ENCODE measurements around the gene ATP8B1.
"Not testable (repeated sequence)": the region's sequence is repeated elsewhere in the genome, so short reads cannot be mapped to it uniquely, and the experiment has no call there.

ATP8B1 gene

GRCh38 chr18:57836557-57836956, 33.4 kb upstream of the ATP8B1 start:
- WGBS: 88% methylated on average over 3 of the region's 3 CpGs
- no peak overlapping the region for H3K27ac ChIP-seq (ENCODE audit: low read depth, low read length)
- H3K27me3 ChIP-seq (ENCODE audit: insufficient read depth, low read length): no peaks in the 10 kb centered on the region
- H3K36me3 ChIP-seq (ENCODE audit: insufficient read depth, low read length): no peaks in the 10 kb centered on the region
- H3K9me3 ChIP-seq (ENCODE audit: insufficient read depth, low read depth, low read length): no peaks in the 10 kb centered on the region
- no peak overlapping the region for H3K9ac ChIP-seq (ENCODE audit: low read depth, low read length)
- H3K4me1 ChIP-seq (ENCODE audit: insufficient read depth, low read length): no peaks in the 10 kb centered on the region
- no peak overlapping the region for H3K4me3 ChIP-seq (ENCODE audit: low read length)

GRCh38 chr18:57835904-57836303, 32.8 kb upstream of the ATP8B1 start:
- H3K9ac ChIP-seq (ENCODE audit: low read depth, low read length): no peak overlapping the region

GRCh38 chr18:57834616-57835015, 31.5 kb upstream of the ATP8B1 start:
- Histone ChIP-seq H3K4me3 (ENCODE audit: low read length) (no peak overlapping the region), H3K27ac (ENCODE audit: low read depth, low read length) (no peak overlapping the region), H3K27me3 (ENCODE audit: insufficient read depth, low read length) (no peaks in the 10 kb centered on the region), H3K36me3 (ENCODE audit: insufficient read depth, low read length) (no peaks in the 10 kb centered on the region), H3K4me1 (ENCODE audit: insufficient read depth, low read length) (no peaks in the 10 kb centered on the region), H3K9ac (ENCODE audit: low read depth, low read length) (no peak overlapping the region), H3K9me3 (ENCODE audit: insufficient read depth, low read depth, low read length) (no peaks in the 10 kb centered on the region)
- 95% methylated on average over 2 of the region's 2 CpGs for WGBS

More at GRCh38 chr18:57835904-57836303, 32.8 kb upstream of the ATP8B1 start:
- no peaks in the 10 kb centered on the region for H3K27me3 ChIP-seq (ENCODE audit: insufficient read depth, low read length)
- no peaks in the 10 kb centered on the region for H3K4me1 ChIP-seq (ENCODE audit: insufficient read depth, low read length)
- no peak overlapping the region for H3K4me3 ChIP-seq (ENCODE audit: low read length)
- H3K36me3 ChIP-seq (ENCODE audit: insufficient read depth, low read length): no peaks in the 10 kb centered on the region
- WGBS: 79% methylated on average over 2 of the region's 2 CpGs
- no peaks in the 10 kb centered on the region for H3K9me3 ChIP-seq (ENCODE audit: insufficient read depth, low read depth, low read length)
- no peak overlapping the region for H3K27ac ChIP-seq (ENCODE audit: low read depth, low read length)

- no peaks in the 10 kb centered on the region for H3K27me3 ChIP-seq (ENCODE audit: insufficient read depth, low read length)
- WGBS: 87% methylated on average over 7 of the region's 8 CpGs
- H3K4me1 ChIP-seq (ENCODE audit: insufficient read depth, low read length): no peaks in the 10 kb centered on the region
- no peak overlapping the region for H3K4me3 ChIP-seq (ENCODE audit: low read length)
- no peak overlapping the region for H3K9ac ChIP-seq (ENCODE audit: low read depth, low read length)
- no peaks in the 10 kb centered on the region for H3K9me3 ChIP-seq (ENCODE audit: insufficient read depth, low read depth, low read length)
- no peak overlapping the region for H3K27ac ChIP-seq (ENCODE audit: low read depth, low read length)
- no peaks in the 10 kb centered on the region for H3K36me3 ChIP-seq (ENCODE audit: insufficient read depth, low read length)
These were observed 30.5 kb upstream of the ATP8B1 start for GRCh38 chr18:57833441-57834101.

- Histone ChIP-seq H3K27me3 (ENCODE audit: insufficient read depth, low read length) (no peaks in the 10 kb centered on the region), H3K9me3 (ENCODE audit: insufficient read depth, low read depth, low read length) (no peaks in the 10 kb centered on the region), H3K4me1 (ENCODE audit: insufficient read depth, low read length) (no peaks in the 10 kb centered on the region), H3K9ac (ENCODE audit: low read depth, low read length) (no peak overlapping the region), H3K4me3 (ENCODE audit: low read length) (no peak overlapping the region), H3K36me3 (ENCODE audit: insufficient read depth, low read length) (no peaks in the 10 kb centered on the region), H3K27ac (ENCODE audit: low read depth, low read length) (no peak overlapping the region)
- 94% methylated on average over 2 of the region's 2 CpGs for WGBS
These were observed 29.6 kb upstream of the ATP8B1 start for GRCh38 chr18:57832730-57833129.

- 94% methylated on average over 14 of the region's 14 CpGs for WGBS
- no peak overlapping the region for H3K9ac ChIP-seq (ENCODE audit: low read depth, low read length)
- H3K27ac ChIP-seq (ENCODE audit: low read depth, low read length): no peak overlapping the region
- H3K4me3 ChIP-seq (ENCODE audit: low read length): no peak overlapping the region
- H3K36me3 ChIP-seq (ENCODE audit: insufficient read depth, low read length): no peaks in the 10 kb centered on the region
- no peaks in the 10 kb centered on the region for H3K4me1 ChIP-seq (ENCODE audit: insufficient read depth, low read length)
- H3K27me3 ChIP-seq (ENCODE audit: insufficient read depth, low read length): no peaks in the 10 kb centered on the region
- no peaks in the 10 kb centered on the region for H3K9me3 ChIP-seq (ENCODE audit: insufficient read depth, low read depth, low read length)
These were observed 28.7 kb upstream of the ATP8B1 start for GRCh38 chr18:57831597-57832377.

GRCh38 chr18:57827646-57828045, 24.5 kb upstream of the ATP8B1 start:
- H3K27me3 ChIP-seq (ENCODE audit: insufficient read depth, low read length): no peaks in the 10 kb centered on the region
- no peak overlapping the region for H3K27ac ChIP-seq (ENCODE audit: low read depth, low read length)
- no peak overlapping the region for H3K4me3 ChIP-seq (ENCODE audit: low read length)
- no peak overlapping the region for H3K9ac ChIP-seq (ENCODE audit: low read depth, low read length)
- no peaks in the 10 kb centered on the region for H3K36me3 ChIP-seq (ENCODE audit: insufficient read depth, low read length)
- 91% methylated on average over 11 of the region's 11 CpGs for WGBS
- no peaks in the 10 kb centered on the region for H3K9me3 ChIP-seq (ENCODE audit: insufficient read depth, low read depth, low read length)
- H3K4me1 ChIP-seq (ENCODE audit: insufficient read depth, low read length): no peaks in the 10 kb centered on the region

- 100% methylated on average over 1 of the region's 1 CpG for WGBS
- no peaks in the 10 kb centered on the region for H3K36me3 ChIP-seq (ENCODE audit: insufficient read depth, low read length)
- no peak overlapping the region for H3K27ac ChIP-seq (ENCODE audit: low read depth, low read length)
These were observed 23.1 kb upstream of the ATP8B1 start for GRCh38 chr18:57826252-57826651.

GRCh38 chr18:57820583-57820982, 17.5 kb upstream of the ATP8B1 start:
- WGBS: 84% methylated on average over 2 of the region's 2 CpGs
- H3K27ac ChIP-seq (ENCODE audit: low read depth, low read length); H3K27me3 ChIP-seq (ENCODE audit: insufficient read depth, low read length); H3K9me3 ChIP-seq (ENCODE audit: insufficient read depth, low read depth, low read length); H3K4me3 ChIP-seq (ENCODE audit: low read length); H3K9ac ChIP-seq (ENCODE audit: low read depth, low read length); H3K36me3 ChIP-seq (ENCODE audit: insufficient read depth, low read length); H3K4me1 ChIP-seq (ENCODE audit: insufficient read depth, low read length): not testable (repeated sequence)

More at GRCh38 chr18:57826252-57826651, 23.1 kb upstream of the ATP8B1 start:
- Histone ChIP-seq H3K4me1 (ENCODE audit: insufficient read depth, low read length) (no peaks in the 10 kb centered on the region), H3K9ac (ENCODE audit: low read depth, low read length) (no peak overlapping the region), H3K27me3 (ENCODE audit: insufficient read depth, low read length) (no peaks in the 10 kb centered on the region), H3K9me3 (ENCODE audit: insufficient read depth, low read depth, low read length) (no peaks in the 10 kb centered on the region), H3K4me3 (ENCODE audit: low read length) (no peak overlapping the region)

- 81% methylated on average over 10 of the region's 10 CpGs for WGBS
- Histone ChIP-seq H3K9ac (ENCODE audit: low read depth, low read length) (no peak overlapping the region), H3K27ac (ENCODE audit: low read depth, low read length) (no peak overlapping the region), H3K27me3 (ENCODE audit: insufficient read depth, low read length) (no peaks in the 10 kb centered on the region), H3K4me1 (ENCODE audit: insufficient read depth, low read length) (0 out of 2 replicates have a peak, but pooled peaks cover 7% of the 10 kb centered on the region), H3K4me3 (ENCODE audit: low read length) (no peak overlapping the region), H3K36me3 (ENCODE audit: insufficient read depth, low read length) (no peaks in the 10 kb centered on the region), H3K9me3 (ENCODE audit: insufficient read depth, low read depth, low read length) (no peaks in the 10 kb centered on the region)
These were observed 16.8 kb upstream of the ATP8B1 start for GRCh38 chr18:57819671-57820460.

- H3K27me3 ChIP-seq (ENCODE audit: insufficient read depth, low read length): no peaks in the 10 kb centered on the region
- H3K4me3 ChIP-seq (ENCODE audit: low read length): no peak overlapping the region
- H3K27ac ChIP-seq (ENCODE audit: low read depth, low read length): no peak overlapping the region
- 0 out of 2 replicates have a peak, but pooled peaks cover 7% of the 10 kb centered on the region for H3K4me1 ChIP-seq (ENCODE audit: insufficient read depth, low read length)
- H3K9ac ChIP-seq (ENCODE audit: low read depth, low read length): no peak overlapping the region
- no peaks in the 10 kb centered on the region for H3K36me3 ChIP-seq (ENCODE audit: insufficient read depth, low read length)
- H3K9me3 ChIP-seq (ENCODE audit: insufficient read depth, low read depth, low read length): no peaks in the 10 kb centered on the region
- WGBS: 75% methylated on average over 2 of the region's 3 CpGs
These were observed 16.0 kb upstream of the ATP8B1 start for GRCh38 chr18:57819119-57819518.
